Body of pancreas (tissue), 4 donors: ENCODE results near the gene TSSK2.

Experiments
- POLR2A ChIP-seq, 3 donors: fragments of 450-650 bp; IDR thresholded peaks; one replicate each; pipeline ENCODE4 v1.6.1; 2016; ENCODE audit warnings: antibody characterized with exemption in 3 of 3, mild to moderate bottlenecking in 2 of 3
- TF ChIP-seq, protein P1 (sequence below), 7 experiments: fragments of 450-650 bp in 4 of 7; fragments of 200-600 bp in 3 of 7; sonication (generic) in 3 of 7; IDR thresholded peaks; one replicate each; pipeline ENCODE4 v1.5.1; 2016 to 2019; ENCODE audit warnings: antibody characterized with exemption in 7 of 7

DNA sequence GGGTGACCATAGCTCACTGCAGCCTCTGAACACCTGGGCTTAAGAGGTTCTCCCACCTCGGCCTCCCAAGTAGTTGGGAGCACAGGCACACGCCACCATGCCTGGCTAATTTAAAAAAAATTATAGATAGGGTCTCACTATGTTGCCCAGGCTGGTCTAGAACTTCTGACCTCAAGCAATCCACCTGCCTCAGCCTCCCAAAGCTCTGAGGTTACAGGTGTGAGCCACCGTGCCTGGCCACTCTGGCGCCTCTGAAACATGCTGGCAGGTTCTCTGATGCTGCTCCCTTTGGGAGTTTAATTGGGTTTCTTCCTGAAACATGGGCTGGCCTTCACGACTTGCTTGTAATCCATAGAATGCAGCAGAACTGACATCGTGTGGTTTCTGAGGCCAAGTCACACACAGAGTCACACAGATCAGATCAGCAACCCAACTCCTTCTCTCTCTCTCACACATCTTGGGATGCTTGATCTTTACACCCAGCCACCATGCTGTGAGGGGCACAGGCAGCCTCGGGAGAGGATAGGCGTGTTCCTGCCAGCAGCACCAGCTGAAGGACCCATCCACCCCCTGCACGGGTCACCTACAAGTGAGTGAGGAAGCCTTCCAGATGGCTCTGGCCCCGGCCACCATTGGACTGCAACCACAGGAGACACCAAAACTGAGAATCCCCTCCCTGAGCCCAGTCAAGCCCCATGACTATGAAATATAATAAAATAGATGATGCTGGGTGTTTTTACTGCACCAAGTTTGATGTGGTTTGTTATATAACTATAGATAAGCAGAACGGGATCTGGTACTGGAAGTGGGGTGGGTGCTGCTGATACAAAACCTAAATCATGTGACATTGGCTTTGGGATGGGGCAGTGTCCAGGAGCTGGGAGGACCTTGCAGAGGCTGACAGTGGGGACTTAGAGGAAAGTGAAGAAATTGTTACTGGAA, 22.1 kb downstream of the TSSK2 start:
- TF ChIP-seq, protein P1, sequence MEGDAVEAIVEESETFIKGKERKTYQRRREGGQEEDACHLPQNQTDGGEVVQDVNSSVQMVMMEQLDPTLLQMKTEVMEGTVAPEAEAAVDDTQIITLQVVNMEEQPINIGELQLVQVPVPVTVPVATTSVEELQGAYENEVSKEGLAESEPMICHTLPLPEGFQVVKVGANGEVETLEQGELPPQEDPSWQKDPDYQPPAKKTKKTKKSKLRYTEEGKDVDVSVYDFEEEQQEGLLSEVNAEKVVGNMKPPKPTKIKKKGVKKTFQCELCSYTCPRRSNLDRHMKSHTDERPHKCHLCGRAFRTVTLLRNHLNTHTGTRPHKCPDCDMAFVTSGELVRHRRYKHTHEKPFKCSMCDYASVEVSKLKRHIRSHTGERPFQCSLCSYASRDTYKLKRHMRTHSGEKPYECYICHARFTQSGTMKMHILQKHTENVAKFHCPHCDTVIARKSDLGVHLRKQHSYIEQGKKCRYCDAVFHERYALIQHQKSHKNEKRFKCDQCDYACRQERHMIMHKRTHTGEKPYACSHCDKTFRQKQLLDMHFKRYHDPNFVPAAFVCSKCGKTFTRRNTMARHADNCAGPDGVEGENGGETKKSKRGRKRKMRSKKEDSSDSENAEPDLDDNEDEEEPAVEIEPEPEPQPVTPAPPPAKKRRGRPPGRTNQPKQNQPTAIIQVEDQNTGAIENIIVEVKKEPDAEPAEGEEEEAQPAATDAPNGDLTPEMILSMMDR (IDR thresholded peaks at IDR 0.05) = no peak
- no peak for TF ChIP-seq POLR2A (IDR thresholded peaks at IDR 0.05)
